Measurements from ENCODE around the gene KLRC3.
"Not testable (repeated sequence)": the region's sequence is repeated elsewhere in the genome, so short reads cannot be mapped to it uniquely, and the experiment has no call there.

The KLRC3 gene

GRCh38 chr12:10368206-10369171, 51.9 kb downstream of the KLRC3 start:
- DNase-seq (ENCODE audit: low read depth in 2 of 2): no peak

GRCh38 chr12:10367714-10368113, 52.7 kb downstream of the KLRC3 start:
- not testable (repeated sequence) for DNase-seq (ENCODE audit: low read depth in 2 of 2)

GRCh38 chr12:10366875-10367274, 53.5 kb downstream of the KLRC3 start:
- no peak for DNase-seq (ENCODE audit: low read depth in 2 of 2)

- no peak for DNase-seq (ENCODE audit: low read depth in 2 of 2)
These were observed 54.5 kb downstream of the KLRC3 start for GRCh38 chr12:10365696-10366405.

- peak in 1 of 2 donors; percentile 54 for DNase-seq (ENCODE audit: low read depth in 2 of 2)
These were observed 55.4 kb downstream of the KLRC3 start for GRCh38 chr12:10364815-10365622.

GRCh38 chr12:10363914-10364814, 56.2 kb downstream of the KLRC3 start:
- DNase-seq (ENCODE audit: low read depth in 2 of 2): no peak

- no peak for DNase-seq (ENCODE audit: low read depth in 2 of 2)
These were observed 56.8 kb downstream of the KLRC3 start for GRCh38 chr12:10363658-10363913.

GRCh38 chr12:10362828-10363657, 57.4 kb downstream of the KLRC3 start:
- DNase-seq (ENCODE audit: low read depth in 2 of 2): no peak

GRCh38 chr12:10362325-10362724, 58.1 kb downstream of the KLRC3 start:
- no peak for DNase-seq (ENCODE audit: low read depth in 2 of 2)
